H1 (cell line): ENCODE results near the gene TRAPPC11. TPM values are rescaled to one million over a fixed set of nuclear protein-coding genes. Genes with fewer than 3 reads are reported as not detected.

ENCODE experiments used
- BRCA1 ChIP-seq: IDR thresholded peaks from 2 replicates; pipeline ENCODE4 v1.6.1; 2012; ENCODE audit warnings: low read depth, low read length, improper control_type of control experiment
- CEBPB ChIP-seq: IDR thresholded peaks from 2 replicates; pipeline ENCODE4 v1.6.1; 2012; ENCODE audit warnings: low read depth, low read length
- CHD7 ChIP-seq: fragments of 300-600 bp; sonication (generic); IDR thresholded peaks from 2 replicates; pipeline ENCODE4 v1.7.1; 2012; ENCODE audit warnings: low read length, moderate library complexity, mild to moderate bottlenecking, inconsistent platforms; ENCODE audit not compliant: insufficient replicate concordance
- EZH2 ChIP-seq: fragments of 200-600 bp; sonication (generic); IDR thresholded peaks from 2 replicates; pipeline ENCODE4 v1.7.1; 2012; ENCODE audit warnings: low read depth, mild to moderate bottlenecking, moderate library complexity, low read length, inconsistent platforms; ENCODE audit not compliant: severe bottlenecking
- HDAC2 ChIP-seq, 2 experiments: fragments of 300-600 bp in 1 of 2; sonication (generic) in 1 of 2; IDR thresholded peaks; 2 replicates each; pipeline ENCODE4 v1.6.1; 2011 to 2012; ENCODE audit warnings: low read depth in 2 of 2, low read length in 2 of 2, mild to moderate bottlenecking in 2 of 2, moderate library complexity in 2 of 2, borderline replicate concordance in 1 of 2, inconsistent platforms in 1 of 2
- JUN ChIP-seq: IDR thresholded peaks from 2 replicates; pipeline ENCODE4 v1.6.1; 2011; ENCODE audit warnings: low read depth, mild to moderate bottlenecking, improper control_type of control experiment, low read length
- KDM5A ChIP-seq: fragments of 200-600 bp; IDR thresholded peaks from 2 replicates; pipeline ENCODE4 v1.7.1; 2012; ENCODE audit warnings: mild to moderate bottlenecking, low read length, inconsistent platforms, mixed read lengths
- MAFK ChIP-seq: IDR thresholded peaks from 2 replicates; pipeline ENCODE4 v1.6.1; 2012; ENCODE audit warnings: low read depth, mild to moderate bottlenecking, improper control_type of control experiment, low read length
- POLR2AphosphoS5 ChIP-seq: IDR thresholded peaks from 2 replicates; pipeline ENCODE4 v1.6.1; 2011; ENCODE audit warnings: low read depth, low read length
- TCF12 ChIP-seq: IDR thresholded peaks from 2 replicates; pipeline ENCODE4 v1.6.1; 2011; ENCODE audit warnings: low read depth, mild to moderate bottlenecking, low read length
- USF2 ChIP-seq: IDR thresholded peaks from 2 replicates; pipeline ENCODE4 v1.6.1; 2011; ENCODE audit warnings: low read length, improper control_type of control experiment
- polyA plus RNA-seq, 7 experiments: library from polyadenylated mRNA; depleted of rRNA in 3 of 7; stranded (reverse) in 5 of 7; unstranded in 2 of 7; fragments of >200 nt in 5 of 7; fragments of 200-250 nt in 2 of 7; gene quantifications; 1 replicate in 5 of 7; 2 replicates in 1 of 7; 4 replicates in 1 of 7; pipeline versions ENCODE4 v1.2.1 to v1.2.3, GENCODE V29; 2011 to 2013; ENCODE audit warnings: missing spikeins in 2 of 7, mixed read lengths in 2 of 7
- total RNA-seq: library from RNA; stranded (reverse); fragmentation: NEBNext Ultra II Directional; extraction: Animal tissue kit (Norgen Biotek cat#: 25700); gene quantifications from 2 replicates; pipeline ENCODE4 v1.2.1, GENCODE V29; 2021

TRAPPC11 gene
- total and polyA plus RNA-seq, 2 of the 8 experiments (the other 6 are each of a cell fraction or from before 2014, with no cell fraction given), result 19.2 to 25.9 TPM

GRCh38 chr4:183755596-183755995 lies 96.5 kb downstream of the TRAPPC11 start (continued):
- TF ChIP-seq CHD7, result no peak
- no peak for TF ChIP-seq JUN
- TF ChIP-seq MAFK, result no peak
- no peak for TF ChIP-seq KDM5A
- no peak for TF ChIP-seq HDAC2 (IDR thresholded peaks at IDR 0.05; ENCODE audit: borderline replicate concordance in 1 of 2, low read depth in 2 of 2, low read length in 2 of 2)
- TF ChIP-seq POLR2AphosphoS5, result no peak
- TF ChIP-seq TCF12, result no peak
- no peak for TF ChIP-seq CEBPB
- TF ChIP-seq USF2, result no peak
- no peak for TF ChIP-seq EZH2
- TF ChIP-seq BRCA1, result no peak
